ENCODE data around the gene SLC30A2. TPM values are rescaled to one million over a fixed set of nuclear protein-coding genes. Genes with fewer than 3 reads are reported as not detected.

Gene SLC30A2
- total and polyA plus RNA-seq, 9 of the 15 experiments (the other 6 are each of a cell fraction or from before 2014, with no cell fraction given), result 0.01 to 0.18 (median 0.06) TPM; not detected in 3

DNA sequence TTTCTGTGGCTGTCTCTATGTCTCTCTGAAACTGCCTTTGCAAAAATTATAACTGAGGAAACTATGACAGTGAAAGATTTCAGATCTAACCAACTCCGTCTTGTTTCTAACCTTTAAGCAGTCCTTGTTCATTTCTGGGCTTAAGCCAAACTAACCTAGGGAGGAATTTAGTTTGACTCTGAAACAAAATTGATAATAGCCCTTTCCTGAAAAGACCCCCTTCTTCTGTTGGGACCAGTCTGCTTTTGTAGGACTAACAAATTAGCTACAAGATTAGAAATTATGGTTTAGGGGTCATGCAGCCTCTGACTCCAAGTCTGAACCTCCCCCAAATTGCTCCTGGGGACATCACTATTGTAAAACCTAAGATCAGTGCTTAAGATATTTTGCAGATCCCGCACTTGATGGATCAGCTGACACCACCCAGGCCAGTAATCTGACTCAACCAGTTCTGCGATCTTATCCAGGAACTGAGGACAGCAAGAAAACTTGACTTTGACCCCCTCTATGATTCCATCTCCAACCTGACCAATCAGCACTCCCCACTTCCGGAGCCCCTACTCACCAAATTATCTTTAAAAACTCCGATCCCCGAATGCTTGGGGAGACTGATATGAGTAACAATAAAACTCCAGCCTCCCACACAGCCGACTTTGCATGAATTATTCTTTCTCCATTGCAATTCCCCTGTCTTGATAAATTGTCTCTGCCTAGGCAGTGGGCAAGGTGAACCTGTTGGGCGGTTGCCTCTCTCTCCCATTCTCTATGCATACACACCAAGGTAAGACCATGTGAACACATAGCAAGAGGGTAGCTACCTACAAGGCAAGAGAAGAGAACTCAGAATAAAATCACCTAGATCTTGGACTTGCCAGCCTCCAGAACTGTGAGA lies 32.6 kb upstream of the SLC30A2 start (continued):
- TF ChIP-seq, protein P1, sequence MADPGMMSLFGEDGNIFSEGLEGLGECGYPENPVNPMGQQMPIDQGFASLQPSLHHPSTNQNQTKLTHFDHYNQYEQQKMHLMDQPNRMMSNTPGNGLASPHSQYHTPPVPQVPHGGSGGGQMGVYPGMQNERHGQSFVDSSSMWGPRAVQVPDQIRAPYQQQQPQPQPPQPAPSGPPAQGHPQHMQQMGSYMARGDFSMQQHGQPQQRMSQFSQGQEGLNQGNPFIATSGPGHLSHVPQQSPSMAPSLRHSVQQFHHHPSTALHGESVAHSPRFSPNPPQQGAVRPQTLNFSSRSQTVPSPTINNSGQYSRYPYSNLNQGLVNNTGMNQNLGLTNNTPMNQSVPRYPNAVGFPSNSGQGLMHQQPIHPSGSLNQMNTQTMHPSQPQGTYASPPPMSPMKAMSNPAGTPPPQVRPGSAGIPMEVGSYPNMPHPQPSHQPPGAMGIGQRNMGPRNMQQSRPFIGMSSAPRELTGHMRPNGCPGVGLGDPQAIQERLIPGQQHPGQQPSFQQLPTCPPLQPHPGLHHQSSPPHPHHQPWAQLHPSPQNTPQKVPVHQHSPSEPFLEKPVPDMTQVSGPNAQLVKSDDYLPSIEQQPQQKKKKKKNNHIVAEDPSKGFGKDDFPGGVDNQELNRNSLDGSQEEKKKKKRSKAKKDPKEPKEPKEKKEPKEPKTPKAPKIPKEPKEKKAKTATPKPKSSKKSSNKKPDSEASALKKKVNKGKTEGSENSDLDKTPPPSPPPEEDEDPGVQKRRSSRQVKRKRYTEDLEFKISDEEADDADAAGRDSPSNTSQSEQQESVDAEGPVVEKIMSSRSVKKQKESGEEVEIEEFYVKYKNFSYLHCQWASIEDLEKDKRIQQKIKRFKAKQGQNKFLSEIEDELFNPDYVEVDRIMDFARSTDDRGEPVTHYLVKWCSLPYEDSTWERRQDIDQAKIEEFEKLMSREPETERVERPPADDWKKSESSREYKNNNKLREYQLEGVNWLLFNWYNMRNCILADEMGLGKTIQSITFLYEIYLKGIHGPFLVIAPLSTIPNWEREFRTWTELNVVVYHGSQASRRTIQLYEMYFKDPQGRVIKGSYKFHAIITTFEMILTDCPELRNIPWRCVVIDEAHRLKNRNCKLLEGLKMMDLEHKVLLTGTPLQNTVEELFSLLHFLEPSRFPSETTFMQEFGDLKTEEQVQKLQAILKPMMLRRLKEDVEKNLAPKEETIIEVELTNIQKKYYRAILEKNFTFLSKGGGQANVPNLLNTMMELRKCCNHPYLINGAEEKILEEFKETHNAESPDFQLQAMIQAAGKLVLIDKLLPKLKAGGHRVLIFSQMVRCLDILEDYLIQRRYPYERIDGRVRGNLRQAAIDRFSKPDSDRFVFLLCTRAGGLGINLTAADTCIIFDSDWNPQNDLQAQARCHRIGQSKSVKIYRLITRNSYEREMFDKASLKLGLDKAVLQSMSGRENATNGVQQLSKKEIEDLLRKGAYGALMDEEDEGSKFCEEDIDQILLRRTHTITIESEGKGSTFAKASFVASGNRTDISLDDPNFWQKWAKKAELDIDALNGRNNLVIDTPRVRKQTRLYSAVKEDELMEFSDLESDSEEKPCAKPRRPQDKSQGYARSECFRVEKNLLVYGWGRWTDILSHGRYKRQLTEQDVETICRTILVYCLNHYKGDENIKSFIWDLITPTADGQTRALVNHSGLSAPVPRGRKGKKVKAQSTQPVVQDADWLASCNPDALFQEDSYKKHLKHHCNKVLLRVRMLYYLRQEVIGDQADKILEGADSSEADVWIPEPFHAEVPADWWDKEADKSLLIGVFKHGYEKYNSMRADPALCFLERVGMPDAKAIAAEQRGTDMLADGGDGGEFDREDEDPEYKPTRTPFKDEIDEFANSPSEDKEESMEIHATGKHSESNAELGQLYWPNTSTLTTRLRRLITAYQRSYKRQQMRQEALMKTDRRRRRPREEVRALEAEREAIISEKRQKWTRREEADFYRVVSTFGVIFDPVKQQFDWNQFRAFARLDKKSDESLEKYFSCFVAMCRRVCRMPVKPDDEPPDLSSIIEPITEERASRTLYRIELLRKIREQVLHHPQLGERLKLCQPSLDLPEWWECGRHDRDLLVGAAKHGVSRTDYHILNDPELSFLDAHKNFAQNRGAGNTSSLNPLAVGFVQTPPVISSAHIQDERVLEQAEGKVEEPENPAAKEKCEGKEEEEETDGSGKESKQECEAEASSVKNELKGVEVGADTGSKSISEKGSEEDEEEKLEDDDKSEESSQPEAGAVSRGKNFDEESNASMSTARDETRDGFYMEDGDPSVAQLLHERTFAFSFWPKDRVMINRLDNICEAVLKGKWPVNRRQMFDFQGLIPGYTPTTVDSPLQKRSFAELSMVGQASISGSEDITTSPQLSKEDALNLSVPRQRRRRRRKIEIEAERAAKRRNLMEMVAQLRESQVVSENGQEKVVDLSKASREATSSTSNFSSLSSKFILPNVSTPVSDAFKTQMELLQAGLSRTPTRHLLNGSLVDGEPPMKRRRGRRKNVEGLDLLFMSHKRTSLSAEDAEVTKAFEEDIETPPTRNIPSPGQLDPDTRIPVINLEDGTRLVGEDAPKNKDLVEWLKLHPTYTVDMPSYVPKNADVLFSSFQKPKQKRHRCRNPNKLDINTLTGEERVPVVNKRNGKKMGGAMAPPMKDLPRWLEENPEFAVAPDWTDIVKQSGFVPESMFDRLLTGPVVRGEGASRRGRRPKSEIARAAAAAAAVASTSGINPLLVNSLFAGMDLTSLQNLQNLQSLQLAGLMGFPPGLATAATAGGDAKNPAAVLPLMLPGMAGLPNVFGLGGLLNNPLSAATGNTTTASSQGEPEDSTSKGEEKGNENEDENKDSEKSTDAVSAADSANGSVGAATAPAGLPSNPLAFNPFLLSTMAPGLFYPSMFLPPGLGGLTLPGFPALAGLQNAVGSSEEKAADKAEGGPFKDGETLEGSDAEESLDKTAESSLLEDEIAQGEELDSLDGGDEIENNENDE (IDR thresholded peaks at IDR 0.05; ENCODE audit: low read depth, low read length), result no peak
- TF ChIP-seq HMG20A (CRISPR knock-in tag; conservative IDR thresholded peaks at IDR 0.05), result no peak
- TF ChIP-seq ESRRA (IDR thresholded peaks at IDR 0.05; ENCODE audit: borderline replicate concordance, low read depth), result 0 out of 2 replicates have a peak, but pooled peaks have one; percentile 24
- no peak for TF ChIP-seq BDP1 (IDR thresholded peaks at IDR 0.05; ENCODE audit: insufficient read depth, insufficient read length)
- TF ChIP-seq ZNF695 (CRISPR knock-in tag; IDR thresholded peaks at IDR 0.05), result no peak
- TF ChIP-seq ZBED1 (IDR thresholded peaks at IDR 0.05), result no peak
- TF ChIP-seq BRD4 (IDR thresholded peaks at IDR 0.05), result no peak
- no peak for TF ChIP-seq ZBTB17 (CRISPR knock-in tag; IDR thresholded peaks at IDR 0.05)
- TF ChIP-seq STAG1 (CRISPR knock-in tag; IDR thresholded peaks at IDR 0.05; ENCODE audit: borderline replicate concordance), result no peak
- TF ChIP-seq GATA2 (CRISPR knock-in tag; IDR thresholded peaks at IDR 0.05), result no peak
- TF ChIP-seq LARP7 (IDR thresholded peaks at IDR 0.05), result no peak
- no peak for TF ChIP-seq ZNF324 (CRISPR knock-in tag; IDR thresholded peaks at IDR 0.05)
- no peak for TF ChIP-seq FOXJ3 (CRISPR knock-in tag; IDR thresholded peaks at IDR 0.05)
- no peak for TF ChIP-seq FOXA1 (IDR thresholded peaks at IDR 0.05; ENCODE audit: borderline replicate concordance)
